Common myeloid progenitor, CD34-positive (primary cell): ENCODE data around the gene PLIN5. TPM values are rescaled to one million over a fixed set of nuclear protein-coding genes. Genes with fewer than 3 reads are reported as not detected.

Experiments
- CTCF ChIA-PET: fragments of 350-600 bp; sonication (Branson Sonifier 250); formaldehyde crosslinking; loops from one replicate; lab custom pipeline; 2021; ENCODE audit warnings: antibody characterized with exemption; lab: Charles Lee
- POLR2A ChIA-PET: fragments of 350-600 bp; sonication (Branson Sonifier 250); formaldehyde crosslinking; loops from one replicate; lab custom pipeline; 2021; ENCODE audit warnings: antibody characterized with exemption; lab: Charles Lee
- DNase-seq, 3 donors: peaks; one replicate each; pipeline versions ENCODE4 v3.0.0 to v3.0.0-alpha.2; 2013
- H3K27ac ChIP-seq, 2 experiments: 1 replicate in 1 of 2; 2 replicates in 1 of 2; pipeline ENCODE4 v1.7.0; 2013; ENCODE audit warnings: inconsistent platforms in 2 of 2, low read length in 2 of 2, mild to moderate bottlenecking in 2 of 2, low read depth in 1 of 2, moderate library complexity in 1 of 2; ENCODE audit not compliant: severe bottlenecking in 2 of 2, insufficient read depth in 1 of 2, poor library complexity in 1 of 2
- H3K27me3 ChIP-seq, 5 experiments: replicated peaks in 2 of 5; 1 replicate in 3 of 5; 2 replicates in 2 of 5; pipeline versions ENCODE4 v1.6.1 to v1.7.0; 2013; ENCODE audit warnings: low read length in 4 of 5, mild to moderate bottlenecking in 2 of 5, moderate library complexity in 2 of 5, inconsistent platforms in 1 of 5; ENCODE audit not compliant: insufficient read depth in 5 of 5, control insufficient read depth in 4 of 5
- H3K36me3 ChIP-seq, 4 experiments: 1 replicate in 2 of 4; 2 replicates in 2 of 4; pipeline versions ENCODE4 v1.6.1 to v1.7.0; 2013; ENCODE audit warnings: low read length in 3 of 4, control low read depth in 1 of 4, mild to moderate bottlenecking in 1 of 4; ENCODE audit not compliant: control insufficient read depth in 4 of 4, insufficient read depth in 4 of 4
- H3K4me1 ChIP-seq, 4 experiments: 1 replicate in 3 of 4; 2 replicates in 1 of 4; pipeline versions ENCODE4 v1.6.1 to v1.7.1; 2013; ENCODE audit warnings: low read length in 3 of 4, mild to moderate bottlenecking in 3 of 4, control low read depth in 1 of 4, inconsistent platforms in 1 of 4, moderate library complexity in 1 of 4; ENCODE audit not compliant: control insufficient read depth in 4 of 4, insufficient read depth in 4 of 4; ENCODE audit errors: control extremely low read depth in 1 of 4
- H3K4me3 ChIP-seq, 7 experiments: 1 replicate in 4 of 7; 2 replicates in 3 of 7; pipeline versions ENCODE4 v1.5.1 to v1.7.0; 2013; ENCODE audit warnings: mild to moderate bottlenecking in 7 of 7, low read length in 6 of 7, moderate library complexity in 6 of 7, inconsistent platforms in 2 of 7, low read depth in 2 of 7, control low read depth in 1 of 7; ENCODE audit not compliant: insufficient read depth in 4 of 7, control insufficient read depth in 1 of 7; ENCODE audit errors: extremely low read depth in 1 of 7
- H3K9me3 ChIP-seq, 5 experiments: 1 replicate in 4 of 5; 2 replicates in 1 of 5; pipeline versions ENCODE4 v1.6.1 to v1.7.1; 2013; ENCODE audit warnings: low read length in 4 of 5, mild to moderate bottlenecking in 2 of 5, inconsistent platforms in 1 of 5, low read depth in 1 of 5, moderate library complexity in 1 of 5; ENCODE audit not compliant: control insufficient read depth in 4 of 5, insufficient read depth in 2 of 5; ENCODE audit errors: control extremely low read depth in 1 of 5
- WGBS: methylation state at CpG from one replicate; pipeline ENCODE4 v1.1.5; 2013; ENCODE audit not compliant: insufficient coverage; 5-methylcytosine and 5-hydroxymethylcytosine counted together
- polyA plus RNA-seq: library from polyadenylated mRNA; unstranded; fragments of 120-200 nt; gene quantifications from one replicate; pipeline ENCODE4 v1.2.1, GENCODE V29; 2013

The PLIN5 gene, protein sequence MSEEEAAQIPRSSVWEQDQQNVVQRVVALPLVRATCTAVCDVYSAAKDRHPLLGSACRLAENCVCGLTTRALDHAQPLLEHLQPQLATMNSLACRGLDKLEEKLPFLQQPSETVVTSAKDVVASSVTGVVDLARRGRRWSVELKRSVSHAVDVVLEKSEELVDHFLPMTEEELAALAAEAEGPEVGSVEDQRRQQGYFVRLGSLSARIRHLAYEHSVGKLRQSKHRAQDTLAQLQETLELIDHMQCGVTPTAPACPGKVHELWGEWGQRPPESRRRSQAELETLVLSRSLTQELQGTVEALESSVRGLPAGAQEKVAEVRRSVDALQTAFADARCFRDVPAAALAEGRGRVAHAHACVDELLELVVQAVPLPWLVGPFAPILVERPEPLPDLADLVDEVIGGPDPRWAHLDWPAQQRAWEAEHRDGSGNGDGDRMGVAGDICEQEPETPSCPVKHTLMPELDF
- 0.05 TPM for polyA plus RNA-seq

DNA sequence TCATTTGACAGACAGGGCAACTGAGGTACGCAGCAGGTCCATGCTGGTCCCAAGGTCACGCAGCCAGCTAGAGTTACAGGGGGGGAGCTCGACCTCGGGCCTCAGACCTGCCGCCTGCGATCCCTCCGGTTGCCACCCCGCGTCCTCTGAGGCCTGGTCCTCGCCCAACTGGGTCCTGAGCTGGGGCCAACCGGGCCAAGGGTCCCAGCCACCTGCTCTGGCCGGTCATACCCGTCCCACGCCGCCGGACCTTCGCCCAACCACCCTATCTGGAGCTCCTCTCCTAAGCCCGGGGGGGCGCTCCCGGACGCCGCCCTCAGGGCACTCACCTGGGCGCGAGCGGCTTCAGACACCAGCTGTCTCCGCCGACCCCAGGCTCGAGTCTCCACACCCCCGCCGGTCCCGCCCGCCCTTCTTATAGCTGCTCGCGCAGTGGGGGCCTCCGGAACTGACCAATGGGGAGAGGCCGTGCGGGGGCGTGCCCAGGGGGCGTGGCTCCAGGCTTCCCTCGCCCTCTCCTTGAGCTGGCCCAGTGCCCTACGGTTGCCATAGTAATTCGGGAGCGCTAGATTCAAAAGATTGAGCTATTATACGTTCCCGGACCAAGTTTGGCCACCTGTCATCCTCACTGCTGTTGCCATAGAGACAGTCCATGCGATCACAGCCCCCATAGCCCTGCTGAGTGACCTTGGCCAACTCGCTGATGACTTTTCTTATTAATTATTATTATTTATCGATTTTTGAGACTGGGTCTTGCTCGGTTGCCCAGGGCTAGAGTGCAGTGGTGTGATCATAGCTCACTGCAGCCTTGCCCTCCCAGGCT lies at the start of gene PLIN5:
TSS of gene PLIN5 (minus strand) at position 389 of the 823 bp plus-strand sequence. CDS start 1,150 bp downstream, outside the sequence.
- CTCF ChIA-PET, result interaction anchor here (0.8 to 2.2 kb wide), 9 partner anchors 10 to 100 kb away, joined by 3 to 16 read pairs (median 3); partner anchors contain the start of gene SEMA6B
- H3K27me3 ChIP-seq, result peaks cover 0 to 22% (median 9%) of the 10 kb centered on the region in 5 experiments

DNA sequence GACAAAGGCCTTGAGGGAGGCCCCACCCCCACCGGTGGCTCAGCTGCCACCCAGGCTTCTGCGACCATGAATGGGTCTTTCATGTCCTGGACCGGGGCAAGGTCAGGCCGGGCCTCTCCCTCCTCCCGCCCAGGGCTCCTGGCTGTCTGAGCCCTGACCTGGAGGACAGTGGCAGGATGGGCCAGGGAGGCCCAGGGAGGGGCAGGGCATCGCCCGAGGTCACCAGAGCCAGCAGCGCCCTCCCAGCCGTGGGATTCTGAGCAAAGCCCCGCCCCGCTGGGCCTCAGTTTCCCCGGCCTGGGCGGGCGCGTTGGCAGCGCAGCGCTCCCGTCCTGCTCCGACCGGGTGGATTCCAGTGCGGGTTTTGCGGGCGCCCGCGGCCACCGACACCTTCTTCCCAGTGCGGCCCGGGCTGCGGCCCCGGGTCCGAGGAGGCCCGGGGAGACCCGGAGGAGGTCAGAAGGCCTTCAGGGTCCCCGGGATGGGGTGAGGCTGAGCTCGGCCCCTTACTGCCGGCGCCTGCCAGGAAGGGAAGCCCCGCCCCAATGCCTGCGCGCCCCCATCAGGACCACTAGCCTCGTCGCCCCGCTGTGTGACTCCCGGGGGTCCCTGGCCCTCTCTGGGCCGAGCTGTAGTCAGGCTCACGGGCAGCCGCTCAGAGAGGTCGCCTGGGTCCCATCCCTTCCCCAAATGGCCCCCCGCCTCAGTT lies 49.1 kb upstream of the PLIN5 start:
- Histone ChIP-seq H3K36me3 (no peaks in the 10 kb centered on the region), H3K4me3 (peak overlapping the region; percentile 19 to 66 (median 38)), H3K27me3 (peaks cover 0 to 62% (median 23%) of the 10 kb centered on the region in 5 experiments), H3K9me3 (no peaks in the 10 kb centered on the region), H3K27ac (no peak overlapping the region), H3K4me1 (peaks cover 0 to 31% (median 28%) of the 10 kb centered on the region in 4 experiments)
- ChIA-PET POLR2A (interaction anchor here (0.6 kb wide), 1 partner anchor 25 kb away, joined by 10 read pairs; no protein-coding TSS in a partner anchor), CTCF (interaction anchor here (1.0 to 2.2 kb wide), 5 partner anchors 8 to 52 kb away, joined by 3 to 10 read pairs (median 6); no protein-coding TSS in a partner anchor)
- WGBS, result 3% methylated on average over 25 of the region's 49 CpGs
- no peak for DNase-seq

More for the DNA sequence above, at the start of gene PLIN5:
- Histone ChIP-seq H3K9me3 (no peaks in the 10 kb centered on the region), H3K27ac (no peak within 1 kb of the TSS), H3K36me3 (no peaks in the 10 kb centered on the region), H3K4me1 (peaks cover 0 to 22% (median 20%) of the 10 kb centered on the region in 4 experiments), H3K4me3 (peak within 1 kb of the TSS in 1 of 7 experiments; percentile 45)
- DNase-seq, result peak; percentile 63 to 83 (median 81)
- 17% methylated on average over 33 of the region's 49 CpGs for WGBS
- POLR2A ChIA-PET, result no interaction called here

DNA sequence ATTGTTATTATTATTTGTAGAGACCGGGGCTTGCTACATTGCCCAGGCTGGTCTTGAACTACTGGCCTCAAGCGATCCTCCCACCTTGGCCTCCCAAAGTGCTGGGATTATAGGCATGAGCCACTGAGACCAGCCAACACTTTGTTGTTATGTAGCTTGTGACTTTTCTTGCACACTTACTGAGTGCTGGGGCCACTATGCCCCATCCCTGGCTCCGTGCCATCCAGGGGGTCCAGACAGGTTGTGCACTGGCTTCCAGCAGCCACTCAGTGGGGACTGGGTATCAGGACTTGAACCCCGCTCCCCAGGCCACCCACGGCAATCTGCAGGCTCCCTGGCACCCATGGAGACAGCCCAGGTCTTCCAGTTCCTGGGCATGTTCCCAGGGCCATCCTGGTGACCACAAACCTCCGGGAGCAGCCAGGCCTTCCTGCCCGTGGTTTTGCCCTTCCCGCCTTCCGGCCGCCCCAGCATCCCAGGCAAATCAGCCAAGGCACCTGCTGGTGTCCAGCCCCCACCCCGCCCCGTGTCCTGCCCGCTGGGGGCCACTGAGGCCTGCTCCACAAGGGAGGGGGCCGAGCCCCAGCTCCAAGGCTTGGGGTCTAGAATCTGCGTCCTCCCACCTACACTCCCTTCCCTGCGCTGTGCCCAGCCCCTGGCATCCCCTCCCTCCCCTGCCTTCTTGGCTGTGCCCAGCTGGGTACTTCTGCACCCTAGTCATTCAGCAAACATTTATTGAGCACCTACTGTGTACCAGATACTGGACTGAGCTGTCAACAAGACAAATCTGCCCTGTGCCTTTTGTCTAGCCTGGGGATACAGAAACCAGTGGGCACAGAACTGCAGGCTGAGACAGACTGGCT lies 48.2 kb upstream of the PLIN5 start:
- ChIA-PET CTCF (interaction anchor here (1.0 to 1.2 kb wide), 2 partner anchors 15 to 53 kb away, joined by 3 read pairs; no protein-coding TSS in a partner anchor), POLR2A (no interaction called here)
- 30% methylated on average over 12 of the region's 16 CpGs for WGBS
- Histone ChIP-seq H3K36me3 (no peaks in the 10 kb centered on the region), H3K4me1 (peaks cover 0 to 31% (median 28%) of the 10 kb centered on the region in 4 experiments), H3K9me3 (no peaks in the 10 kb centered on the region), H3K27ac (no peak overlapping the region), H3K4me3 (no peak overlapping the region), H3K27me3 (peaks cover 0 to 71% (median 26%) of the 10 kb centered on the region in 5 experiments)
- DNase-seq, result no peak

GRCh38 chr19:4581666-4582553 lies 46.9 kb upstream of the PLIN5 start:
- H3K9me3 ChIP-seq, result no peaks in the 10 kb centered on the region
- H3K4me1 ChIP-seq, result peaks cover 0 to 31% (median 28%) of the 10 kb centered on the region in 4 experiments
- no peak overlapping the region for H3K27ac ChIP-seq
- ChIA-PET CTCF (no interaction called here), POLR2A (no interaction called here)
- H3K4me3 ChIP-seq, result no peak overlapping the region
- WGBS, result 43% methylated on average over 16 of the region's 57 CpGs
- no peaks in the 10 kb centered on the region for H3K36me3 ChIP-seq
- DNase-seq, result peak; percentile 38 to 63 (median 57)
- peaks cover 0 to 75% (median 26%) of the 10 kb centered on the region in 5 experiments for H3K27me3 ChIP-seq

GRCh38 chr19:4580961-4581665 lies 46.1 kb upstream of the PLIN5 start:
- 0% methylated on average over 25 of the region's 62 CpGs for whole genome bisulfite sequencing
- peaks cover 0 to 83% (median 26%) of the 10 kb centered on the region in 5 experiments for H3K27me3 ChIP-seq

More at GRCh38 chr19:4580961-4581665, 46.1 kb upstream of the PLIN5 start:
- peak overlapping the region in 3 of 7 experiments; percentile 8 to 51 (median 19) for H3K4me3 ChIP-seq
- H3K27ac ChIP-seq, result no peak overlapping the region
- peak in 1 of 3 donors; percentile 28 for DNase-seq
- no peaks in the 10 kb centered on the region for H3K36me3 ChIP-seq
- ChIA-PET POLR2A (no interaction called here), CTCF (interaction anchor here (1.5 kb wide), 2 partner anchors 9 to 55 kb away, joined by 3 to 6 read pairs; no protein-coding TSS in a partner anchor)
- H3K9me3 ChIP-seq, result no peaks in the 10 kb centered on the region
- peaks cover 0 to 31% (median 28%) of the 10 kb centered on the region in 4 experiments for H3K4me1 ChIP-seq
